GM10266 (cell line): ENCODE results near the gene HTRA1.

Experiments
- DNase-seq: peaks from one replicate; pipeline ENCODE4 v3.0.0; 2012; ENCODE audit errors: extremely low spot score
- TF ChIP-seq, protein P1 (sequence below): IDR thresholded peaks from 2 replicates; pipeline ENCODE4 v1.5.1; 2012; ENCODE audit warnings: mild to moderate bottlenecking, low read depth; ENCODE audit not compliant: control insufficient read depth, insufficient read depth; ENCODE audit errors: missing control alignments

HTRA1 gene

DNA sequence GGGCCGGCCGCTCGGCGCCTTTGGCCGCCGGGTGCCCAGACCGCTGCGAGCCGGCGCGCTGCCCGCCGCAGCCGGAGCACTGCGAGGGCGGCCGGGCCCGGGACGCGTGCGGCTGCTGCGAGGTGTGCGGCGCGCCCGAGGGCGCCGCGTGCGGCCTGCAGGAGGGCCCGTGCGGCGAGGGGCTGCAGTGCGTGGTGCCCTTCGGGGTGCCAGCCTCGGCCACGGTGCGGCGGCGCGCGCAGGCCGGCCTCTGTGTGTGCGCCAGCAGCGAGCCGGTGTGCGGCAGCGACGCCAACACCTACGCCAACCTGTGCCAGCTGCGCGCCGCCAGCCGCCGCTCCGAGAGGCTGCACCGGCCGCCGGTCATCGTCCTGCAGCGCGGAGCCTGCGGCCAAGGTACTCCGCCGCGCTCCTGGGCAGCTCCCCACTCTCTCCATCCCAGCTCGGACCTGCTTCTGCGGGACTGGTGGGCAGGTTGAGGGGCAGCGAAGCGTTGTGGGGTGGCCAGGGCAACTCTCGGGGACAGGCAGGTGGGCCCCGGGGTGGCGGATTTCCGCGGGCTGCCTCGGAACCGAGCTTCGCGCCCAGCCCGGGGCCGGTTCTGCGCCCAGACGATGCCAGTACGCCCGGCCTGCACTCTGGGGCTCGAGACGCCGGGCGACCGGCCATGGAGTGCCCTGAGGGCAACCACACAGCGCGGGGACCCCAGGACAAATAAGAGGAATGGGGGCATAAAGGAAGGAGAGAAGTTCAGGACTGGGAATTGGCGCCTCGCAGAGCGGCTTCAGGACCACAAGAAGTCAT is 578 bp downstream of the HTRA1 start:
- DNase-seq, result no peak
- TF ChIP-seq, protein P1, sequence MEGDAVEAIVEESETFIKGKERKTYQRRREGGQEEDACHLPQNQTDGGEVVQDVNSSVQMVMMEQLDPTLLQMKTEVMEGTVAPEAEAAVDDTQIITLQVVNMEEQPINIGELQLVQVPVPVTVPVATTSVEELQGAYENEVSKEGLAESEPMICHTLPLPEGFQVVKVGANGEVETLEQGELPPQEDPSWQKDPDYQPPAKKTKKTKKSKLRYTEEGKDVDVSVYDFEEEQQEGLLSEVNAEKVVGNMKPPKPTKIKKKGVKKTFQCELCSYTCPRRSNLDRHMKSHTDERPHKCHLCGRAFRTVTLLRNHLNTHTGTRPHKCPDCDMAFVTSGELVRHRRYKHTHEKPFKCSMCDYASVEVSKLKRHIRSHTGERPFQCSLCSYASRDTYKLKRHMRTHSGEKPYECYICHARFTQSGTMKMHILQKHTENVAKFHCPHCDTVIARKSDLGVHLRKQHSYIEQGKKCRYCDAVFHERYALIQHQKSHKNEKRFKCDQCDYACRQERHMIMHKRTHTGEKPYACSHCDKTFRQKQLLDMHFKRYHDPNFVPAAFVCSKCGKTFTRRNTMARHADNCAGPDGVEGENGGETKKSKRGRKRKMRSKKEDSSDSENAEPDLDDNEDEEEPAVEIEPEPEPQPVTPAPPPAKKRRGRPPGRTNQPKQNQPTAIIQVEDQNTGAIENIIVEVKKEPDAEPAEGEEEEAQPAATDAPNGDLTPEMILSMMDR, result no peak

DNA sequence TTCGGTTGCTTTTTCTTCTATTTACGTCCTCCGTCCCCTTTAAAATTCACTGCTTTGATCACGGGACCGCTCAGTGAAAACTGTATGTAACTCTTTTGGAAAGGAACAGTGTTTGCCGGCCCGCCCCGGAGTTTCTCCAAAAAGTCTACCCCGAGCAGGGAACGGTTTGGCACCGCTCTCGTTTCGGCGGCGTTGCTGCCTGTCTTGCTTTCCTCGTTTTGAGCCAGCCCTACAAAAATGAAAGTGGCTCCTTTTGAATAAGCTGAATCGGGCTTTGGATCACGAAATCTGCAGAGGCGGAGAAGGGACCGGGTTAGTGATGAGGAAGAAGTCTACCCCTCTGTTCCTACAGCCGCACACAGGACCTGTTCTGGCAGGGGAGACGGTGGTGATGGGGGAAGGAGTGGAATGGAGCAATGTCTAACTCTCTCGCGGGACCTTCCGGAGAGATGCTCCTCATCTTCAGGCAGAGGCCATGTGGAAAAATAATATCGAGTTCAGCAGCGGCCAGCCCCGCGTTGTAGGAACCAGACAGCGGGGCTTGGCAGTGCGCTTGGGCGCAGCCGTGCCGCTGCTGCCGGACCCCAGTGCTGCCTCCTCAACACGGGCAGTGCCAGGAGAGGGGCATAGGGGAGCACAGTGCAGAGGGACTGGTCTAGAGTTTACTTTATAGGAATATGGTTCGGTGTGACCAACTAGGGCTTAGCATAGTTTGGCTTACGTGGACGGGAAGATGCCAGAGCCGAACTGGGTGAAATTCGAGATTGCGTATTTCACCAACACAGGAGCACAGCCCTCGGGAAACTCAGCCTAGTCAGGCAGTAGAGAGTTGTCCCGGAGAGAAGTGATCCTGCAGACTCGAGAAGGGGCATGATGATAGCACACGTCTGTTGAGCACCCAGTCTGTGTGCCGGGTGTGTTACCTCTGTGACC is 1.4 kb downstream of the HTRA1 start:
- DNase-seq, result no peak
- TF ChIP-seq, protein P1, result no peak

DNA sequence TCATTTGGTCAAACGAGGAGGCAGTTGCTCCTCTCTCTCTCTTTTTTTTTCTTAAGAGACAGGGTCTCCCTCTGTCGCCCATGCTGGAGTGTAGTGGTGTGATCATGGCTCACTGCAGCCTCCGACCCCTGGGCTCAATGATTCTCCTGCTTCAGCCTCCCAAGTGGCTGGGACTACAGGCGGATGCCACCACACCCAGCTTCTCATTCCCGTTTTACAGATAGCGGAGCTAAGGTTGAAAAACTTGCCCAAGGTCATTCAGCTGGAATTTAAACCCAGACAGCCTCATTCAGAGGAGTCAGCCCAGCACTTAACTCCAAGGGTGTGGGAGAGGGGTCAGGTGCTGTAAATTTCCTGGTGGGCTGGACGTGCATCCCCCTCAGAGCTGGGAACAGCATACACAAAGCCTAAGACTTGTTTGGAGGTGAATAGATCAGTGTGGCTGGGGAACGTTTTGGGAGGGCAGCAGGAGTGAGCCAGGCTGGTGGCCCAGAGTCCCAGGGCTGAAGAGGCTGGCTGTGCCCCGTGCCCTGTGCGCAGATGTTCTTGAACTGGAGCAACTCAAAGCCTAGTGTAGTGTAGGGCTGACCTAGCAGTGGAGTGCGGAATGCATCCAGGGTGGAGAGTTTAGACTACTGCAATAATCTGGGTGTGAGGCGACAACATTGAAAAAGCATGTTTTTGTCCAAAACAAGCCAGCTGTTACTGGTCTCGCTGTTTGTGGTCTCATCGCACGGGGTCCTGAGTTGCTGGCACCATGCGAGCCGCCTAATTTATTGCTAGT is 2.3 kb downstream of the HTRA1 start:
- TF ChIP-seq, protein P1, result no peak

DNA sequence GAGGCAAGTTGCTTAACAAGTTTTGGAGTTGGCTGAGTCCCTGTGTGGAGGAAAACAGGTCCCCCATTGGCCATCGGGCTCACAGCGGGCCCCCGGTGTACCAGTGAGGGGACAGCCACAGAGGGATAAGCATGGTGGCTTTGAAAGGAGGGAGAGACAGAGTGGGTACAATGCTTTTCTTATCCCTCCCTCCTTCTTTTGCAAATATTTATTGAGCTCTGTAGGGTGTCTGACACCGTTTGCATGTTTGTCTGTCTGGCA is 2.8 kb downstream of the HTRA1 start:
- no peak for DNase-seq
- TF ChIP-seq, protein P1, result no peak

More for the DNA sequence above, 2.3 kb downstream of the HTRA1 start:
- no peak for DNase-seq

DNA sequence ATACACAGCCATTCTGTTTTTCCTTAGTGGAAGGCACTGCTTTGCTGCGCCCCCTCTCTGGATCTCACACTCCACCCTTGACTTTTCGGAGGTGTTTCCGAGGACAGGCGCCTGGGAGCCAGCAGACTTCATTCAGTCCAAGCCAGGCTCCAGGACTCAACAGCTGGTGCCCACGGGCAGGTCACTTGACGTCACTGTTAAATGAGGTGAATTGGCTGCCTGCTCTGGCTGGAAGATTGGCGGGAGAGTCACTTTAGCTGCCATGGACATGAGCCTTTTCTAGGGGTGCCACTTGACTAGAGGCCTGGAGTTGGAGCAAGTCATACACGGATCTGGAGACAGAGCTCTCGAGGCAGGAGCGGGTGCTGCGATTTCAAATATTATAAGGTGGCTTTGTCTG is 3.2 kb downstream of the HTRA1 start:
- TF ChIP-seq, protein P1, result no peak
- no peak for DNase-seq

DNA sequence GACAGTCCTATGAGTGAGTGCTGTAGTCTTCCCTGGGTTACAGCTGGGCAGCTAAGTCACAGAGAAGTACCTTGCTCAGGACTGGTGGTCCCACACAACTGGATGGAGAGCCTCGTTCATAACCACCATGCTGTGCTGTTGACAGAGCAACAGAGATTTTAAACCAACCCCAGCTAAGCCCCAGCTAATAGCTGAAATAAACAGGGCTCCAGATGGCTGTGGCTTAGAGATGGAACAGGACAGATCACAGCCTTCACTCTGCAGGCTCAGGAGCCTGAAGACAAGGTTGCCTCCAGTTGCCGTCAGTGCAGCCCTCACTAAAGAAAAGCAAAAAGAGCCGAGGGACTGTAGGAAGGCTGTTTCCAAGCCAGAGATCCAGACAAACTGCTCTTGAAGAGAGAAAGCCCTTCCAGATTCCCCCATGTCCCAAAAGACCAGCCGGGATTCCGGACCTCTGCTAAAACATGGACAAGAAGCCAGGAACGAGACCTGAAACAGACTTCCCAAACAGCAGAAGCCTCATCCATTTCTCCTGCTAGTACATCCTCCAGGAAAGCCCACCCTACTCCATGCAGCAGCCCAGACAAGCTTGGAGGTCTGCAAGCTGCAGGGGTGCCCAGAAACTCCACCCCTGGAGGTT is 4.2 kb downstream of the HTRA1 start:
- TF ChIP-seq, protein P1, result no peak
- no peak for DNase-seq
